A549 (cell line): ENCODE results near the gene CDS1.

Experiments used
- EHMT2 ChIP-seq: fragments of 200-600 bp; sonication (generic); IDR thresholded peaks from 2 replicates; pipeline ENCODE4 v1.6.1; 2016; ENCODE audit warnings: antibody characterized with exemption, low read depth, mild to moderate bottlenecking, moderate library complexity
- FOSB ChIP-seq: fragments of 250-450 bp; sonication (Bioruptor Pico); IDR thresholded peaks from 2 replicates; pipeline ENCODE4 v1.5.0; 2020; ENCODE audit warnings: mild to moderate bottlenecking, moderate library complexity
- POLR2A ChIP-seq: IDR thresholded peaks from 2 replicates; pipeline ENCODE4 v1.6.1; 2012; ENCODE audit warnings: mild to moderate bottlenecking, low read length
- RAD21 ChIP-seq, 2 experiments: fragments of >200 bp in 1 of 2; sonication (Bioruptor Twin) in 1 of 2; formaldehyde crosslinking in 1 of 2; IDR thresholded peaks in 1 of 2; conservative IDR thresholded peaks in 1 of 2; 2 replicates in 1 of 2; 3 replicates in 1 of 2; pipeline ENCODE4 v1.6.1; 2012 to 2018; ENCODE audit warnings: inconsistent platforms in 1 of 2
- RARB ChIP-seq: fragments of 250-450 bp; sonication (Bioruptor Pico); IDR thresholded peaks from 2 replicates; pipeline ENCODE4 v1.8.0; 2021; ENCODE audit warnings: mild to moderate bottlenecking, moderate library complexity
- SMC3 ChIP-seq: fragments of >200 bp; sonication (Bioruptor Twin); formaldehyde crosslinking; IDR thresholded peaks from 3 replicates; pipeline ENCODE4 v1.6.1; 2018; ENCODE audit warnings: inconsistent platforms
- SREBF2 ChIP-seq: fragments of 450-650 bp; IDR thresholded peaks from 2 replicates; pipeline ENCODE4 v1.6.1; 2014; ENCODE audit warnings: mild to moderate bottlenecking, moderate library complexity
- TF ChIP-seq, protein P1 (sequence below): fragments of 450-650 bp; IDR thresholded peaks from 2 replicates; pipeline ENCODE4 v1.6.1; 2014; ENCODE audit warnings: antibody characterized with exemption
- TF ChIP-seq, protein P2 (sequence below): fragments of >200 bp; sonication (Bioruptor Twin); formaldehyde crosslinking; IDR thresholded peaks from 3 replicates; pipeline ENCODE4 v1.5.1; 2016
- TF ChIP-seq, protein P3 (sequence below): IDR thresholded peaks from 2 replicates; pipeline ENCODE4 v1.6.1; 2012
- TF ChIP-seq, protein P4 (sequence below): fragments of >200 bp; sonication (Bioruptor Twin); formaldehyde crosslinking; IDR thresholded peaks from 2 replicates; pipeline ENCODE4 v1.6.1; 2016

DNA sequence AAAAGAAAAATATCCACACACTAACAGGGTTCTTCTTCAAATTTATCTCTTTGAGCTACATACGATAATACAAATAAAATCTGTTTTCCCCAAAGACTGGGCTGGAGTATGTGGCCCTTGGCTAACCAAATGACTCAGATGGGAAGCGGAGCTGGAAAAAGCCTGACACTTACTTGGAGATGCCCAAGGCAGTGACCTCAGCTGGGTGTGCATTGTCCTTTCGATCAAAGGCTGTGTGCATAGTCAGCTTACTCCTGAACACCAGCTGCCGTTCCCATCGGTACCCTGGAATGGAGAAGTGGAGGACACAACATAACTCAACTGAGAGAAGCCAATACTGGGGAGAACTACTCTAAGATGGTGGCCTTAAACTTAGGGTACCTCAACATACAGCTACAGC lies 95.1 kb downstream of the CDS1 start:
- TF ChIP-seq, protein P1, sequence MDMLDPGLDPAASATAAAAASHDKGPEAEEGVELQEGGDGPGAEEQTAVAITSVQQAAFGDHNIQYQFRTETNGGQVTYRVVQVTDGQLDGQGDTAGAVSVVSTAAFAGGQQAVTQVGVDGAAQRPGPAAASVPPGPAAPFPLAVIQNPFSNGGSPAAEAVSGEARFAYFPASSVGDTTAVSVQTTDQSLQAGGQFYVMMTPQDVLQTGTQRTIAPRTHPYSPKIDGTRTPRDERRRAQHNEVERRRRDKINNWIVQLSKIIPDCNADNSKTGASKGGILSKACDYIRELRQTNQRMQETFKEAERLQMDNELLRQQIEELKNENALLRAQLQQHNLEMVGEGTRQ: no peak
- TF ChIP-seq, protein P2, sequence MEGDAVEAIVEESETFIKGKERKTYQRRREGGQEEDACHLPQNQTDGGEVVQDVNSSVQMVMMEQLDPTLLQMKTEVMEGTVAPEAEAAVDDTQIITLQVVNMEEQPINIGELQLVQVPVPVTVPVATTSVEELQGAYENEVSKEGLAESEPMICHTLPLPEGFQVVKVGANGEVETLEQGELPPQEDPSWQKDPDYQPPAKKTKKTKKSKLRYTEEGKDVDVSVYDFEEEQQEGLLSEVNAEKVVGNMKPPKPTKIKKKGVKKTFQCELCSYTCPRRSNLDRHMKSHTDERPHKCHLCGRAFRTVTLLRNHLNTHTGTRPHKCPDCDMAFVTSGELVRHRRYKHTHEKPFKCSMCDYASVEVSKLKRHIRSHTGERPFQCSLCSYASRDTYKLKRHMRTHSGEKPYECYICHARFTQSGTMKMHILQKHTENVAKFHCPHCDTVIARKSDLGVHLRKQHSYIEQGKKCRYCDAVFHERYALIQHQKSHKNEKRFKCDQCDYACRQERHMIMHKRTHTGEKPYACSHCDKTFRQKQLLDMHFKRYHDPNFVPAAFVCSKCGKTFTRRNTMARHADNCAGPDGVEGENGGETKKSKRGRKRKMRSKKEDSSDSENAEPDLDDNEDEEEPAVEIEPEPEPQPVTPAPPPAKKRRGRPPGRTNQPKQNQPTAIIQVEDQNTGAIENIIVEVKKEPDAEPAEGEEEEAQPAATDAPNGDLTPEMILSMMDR: no peak
- TF ChIP-seq RAD21 (conservative IDR thresholded peaks at IDR 0.05 in 1 of 2, IDR thresholded peaks at IDR 0.05 in 1 of 2) (no peak), RARB (CRISPR knock-in tag) (no peak), POLR2A (no peak), SREBF2 (no peak), SMC3 (no peak), FOSB (CRISPR knock-in tag) (no peak), EHMT2 (no peak)
- TF ChIP-seq, protein P3, sequence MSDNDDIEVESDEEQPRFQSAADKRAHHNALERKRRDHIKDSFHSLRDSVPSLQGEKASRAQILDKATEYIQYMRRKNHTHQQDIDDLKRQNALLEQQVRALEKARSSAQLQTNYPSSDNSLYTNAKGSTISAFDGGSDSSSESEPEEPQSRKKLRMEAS: no peak
- TF ChIP-seq, protein P4, sequence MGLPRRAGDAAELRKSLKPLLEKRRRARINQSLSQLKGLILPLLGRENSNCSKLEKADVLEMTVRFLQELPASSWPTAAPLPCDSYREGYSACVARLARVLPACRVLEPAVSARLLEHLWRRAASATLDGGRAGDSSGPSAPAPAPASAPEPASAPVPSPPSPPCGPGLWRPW: no peak
